NCI-H82 (cell line): Measurements from ENCODE around the gene TMEM94.
"Not testable (repeated sequence)": the region's sequence is repeated elsewhere in the genome, so short reads cannot be mapped to it uniquely, and the experiment has no call there.

Experiments
- DNase-seq: peaks from one replicate; lab custom pipeline; 2025; lab: John Stamatoyannopoulos, UW

The TMEM94 gene

DNA sequence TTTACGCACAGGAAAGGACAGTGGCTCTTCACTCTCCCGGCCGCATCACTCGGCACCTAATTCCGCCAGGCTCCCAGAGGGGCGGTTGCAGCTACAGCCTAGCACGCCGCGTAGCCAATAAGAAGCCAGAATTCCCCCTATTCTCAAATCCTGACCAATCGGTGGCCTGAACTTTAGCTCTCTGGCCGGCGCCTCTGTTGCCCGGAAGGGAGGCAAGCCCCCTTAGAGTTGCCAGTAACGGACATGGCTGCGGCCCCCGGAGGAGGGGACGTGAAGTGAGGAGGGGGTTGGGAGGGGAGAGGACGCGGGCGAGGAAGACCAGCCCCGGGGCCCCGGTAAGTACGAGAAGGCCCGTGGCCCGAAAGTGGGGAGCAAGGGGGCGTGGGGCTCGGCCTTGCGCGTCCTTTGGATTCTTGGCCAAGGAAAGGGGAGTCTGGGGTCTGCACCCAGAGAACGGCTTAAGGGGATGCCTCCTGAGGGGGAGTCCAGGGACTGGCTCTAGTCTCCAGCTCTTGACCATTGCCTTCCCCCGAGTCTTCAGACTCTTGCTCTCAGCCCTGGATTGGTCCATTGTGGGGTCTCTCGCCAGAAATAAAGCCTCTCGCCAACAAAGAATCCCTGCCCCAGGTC, at the start of gene TMEM94:
Gene TMEM94, plus strand, starts transcription at position 219 of the 630 bp plus-strand sequence. CDS start 15,271 bp downstream, outside the sequence.
- peak; percentile 100 for DNase-seq

DNA sequence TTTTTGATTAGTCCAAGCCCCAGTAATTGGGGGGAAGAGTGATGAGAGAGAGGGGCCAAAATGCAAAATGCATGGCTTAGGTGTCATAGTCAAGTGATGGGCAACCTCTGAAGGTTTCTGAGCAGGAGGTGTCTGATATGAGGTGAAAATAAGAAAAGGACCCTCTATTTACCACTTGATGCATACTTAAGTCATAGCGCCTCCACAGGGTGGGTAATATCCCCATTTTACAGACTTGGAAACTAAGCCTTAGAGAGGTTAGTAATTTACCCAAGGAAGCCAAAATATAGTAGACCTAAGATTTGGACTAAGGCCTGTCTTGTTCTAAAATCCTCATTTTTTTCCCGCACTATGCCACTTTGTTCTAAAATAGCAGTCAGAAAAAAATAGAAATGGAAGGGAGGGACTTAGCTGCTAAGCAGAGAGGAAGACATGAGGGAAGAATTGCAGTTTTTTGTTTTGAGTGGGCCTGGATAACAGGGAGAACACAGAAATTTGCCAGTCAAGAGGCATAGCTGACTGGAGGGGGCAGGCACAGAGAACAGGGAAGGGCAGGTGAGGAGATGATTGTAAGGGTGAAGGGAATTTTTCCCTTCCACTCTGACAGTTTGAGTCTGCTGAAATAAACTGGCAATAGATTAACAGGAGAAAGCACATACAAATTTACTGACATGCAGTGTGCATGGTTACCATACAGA, 48.6 kb upstream of the TMEM94 start:
- DNase-seq = no peak

DNA sequence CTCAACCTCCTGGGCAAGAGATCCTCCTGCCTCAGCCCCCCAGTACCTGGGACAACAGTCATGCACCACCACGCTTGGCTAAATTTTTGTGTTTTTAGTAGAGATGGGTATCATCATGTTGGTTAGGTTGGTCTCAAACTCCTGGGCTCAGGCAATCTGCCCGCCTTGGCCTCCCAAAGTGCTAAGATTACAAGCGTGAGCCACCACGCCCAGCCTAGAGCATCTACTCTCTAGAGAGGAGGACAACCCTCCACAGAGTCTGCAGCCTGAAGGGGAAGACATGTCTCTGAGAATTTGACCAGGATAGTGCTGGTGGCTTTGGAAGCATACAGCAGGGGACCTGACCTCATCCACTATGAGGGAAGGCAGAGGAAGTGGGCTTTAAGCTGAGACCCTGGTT, 46.3 kb upstream of the TMEM94 start:
- no peak for DNase-seq

DNA sequence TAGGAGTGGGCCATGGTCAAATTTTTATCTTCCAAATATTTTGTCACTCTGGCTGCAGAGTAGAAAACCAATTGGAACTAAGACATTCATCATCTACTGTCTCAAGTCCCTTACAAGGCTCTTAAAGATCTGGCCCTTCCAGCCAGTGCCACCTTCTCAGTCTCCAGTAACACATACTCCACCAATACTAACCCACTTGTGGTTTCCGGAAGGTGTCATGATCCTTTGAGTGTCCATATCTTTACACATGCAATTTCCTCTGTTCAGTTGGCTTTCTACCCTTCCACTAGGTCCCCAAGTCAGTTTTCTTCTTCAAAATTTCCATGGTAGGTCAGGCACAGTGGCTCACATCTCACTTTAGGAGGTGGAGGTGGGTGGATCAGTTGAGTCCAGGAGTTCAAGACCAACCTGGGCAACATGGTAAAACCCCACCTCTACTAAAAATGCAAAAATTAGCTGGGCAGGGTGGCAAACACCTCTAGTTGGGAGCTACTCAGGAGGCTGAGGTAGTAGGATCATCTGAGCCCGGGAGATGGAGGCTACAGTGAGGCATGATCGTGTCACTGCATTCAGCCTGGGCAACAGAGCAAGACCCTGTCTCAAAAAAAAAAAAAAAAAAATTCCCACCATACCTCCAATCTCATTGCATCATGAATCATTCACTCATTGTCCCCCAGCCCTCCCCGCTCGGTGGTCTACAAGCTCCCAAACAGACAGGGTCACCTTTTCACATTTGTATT, 44.9 kb upstream of the TMEM94 start:
- DNase-seq = no peak

DNA sequence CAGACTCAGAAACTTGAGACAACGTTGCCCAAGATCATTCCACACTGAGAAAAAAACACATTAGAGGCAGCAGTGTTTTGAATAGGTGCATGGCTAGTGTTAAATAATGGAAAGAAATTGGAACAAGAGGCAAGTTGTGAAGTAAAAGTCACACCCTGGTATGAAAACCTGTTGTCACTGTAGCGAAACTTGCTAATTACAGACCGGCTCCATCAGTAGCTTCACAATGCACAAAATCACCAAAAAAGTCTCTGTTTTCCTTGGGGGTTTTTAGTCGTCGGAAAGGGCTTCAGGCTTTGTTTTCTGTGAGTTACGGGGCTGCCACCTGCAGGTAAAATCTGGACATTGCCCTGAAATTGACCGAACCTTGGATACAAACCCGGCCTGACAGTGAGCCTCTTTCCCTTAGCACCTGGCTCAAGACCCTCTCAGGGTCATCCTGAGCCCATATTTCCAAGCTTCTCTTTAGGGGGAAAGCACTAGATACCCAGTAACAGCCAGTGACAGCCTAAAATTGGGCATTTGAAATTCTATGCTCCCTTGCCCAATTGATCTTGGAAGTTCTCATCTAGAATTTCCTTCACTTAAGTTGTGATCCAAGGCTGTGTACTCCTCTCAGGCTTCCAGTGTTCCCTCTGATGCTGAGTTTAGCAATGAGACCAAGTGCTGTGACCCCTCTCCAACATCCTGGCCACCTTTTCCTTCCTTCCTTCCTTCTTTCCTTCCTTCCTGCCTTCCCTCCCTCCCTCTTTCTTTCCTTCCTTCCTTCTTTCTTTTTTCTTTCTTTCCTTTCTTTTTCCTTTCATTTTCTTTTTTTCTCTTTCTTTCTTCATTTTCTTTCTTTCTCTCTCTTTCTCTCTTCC, 43.7 kb upstream of the TMEM94 start:
- DNase-seq = peak; percentile 83

DNA sequence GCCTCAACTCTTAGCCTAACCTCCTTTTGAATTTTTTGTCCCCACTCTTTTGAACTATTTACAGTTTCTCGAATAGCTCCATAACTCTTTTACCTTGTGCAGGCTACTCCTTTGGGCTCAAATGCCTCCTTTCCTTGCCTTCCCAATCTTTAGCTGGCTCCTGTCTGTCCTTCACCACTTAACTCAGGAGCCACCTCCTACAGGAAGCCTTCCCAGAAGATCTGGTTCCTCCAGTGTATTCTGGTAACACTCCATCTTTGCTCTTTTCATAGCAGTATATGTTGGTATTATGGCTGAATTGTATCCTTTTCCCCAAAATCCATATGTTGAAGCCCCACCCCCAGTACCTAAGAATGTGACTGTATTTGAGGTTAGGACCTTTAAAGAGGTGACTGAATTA, 41.9 kb upstream of the TMEM94 start:
- no peak for DNase-seq

DNA sequence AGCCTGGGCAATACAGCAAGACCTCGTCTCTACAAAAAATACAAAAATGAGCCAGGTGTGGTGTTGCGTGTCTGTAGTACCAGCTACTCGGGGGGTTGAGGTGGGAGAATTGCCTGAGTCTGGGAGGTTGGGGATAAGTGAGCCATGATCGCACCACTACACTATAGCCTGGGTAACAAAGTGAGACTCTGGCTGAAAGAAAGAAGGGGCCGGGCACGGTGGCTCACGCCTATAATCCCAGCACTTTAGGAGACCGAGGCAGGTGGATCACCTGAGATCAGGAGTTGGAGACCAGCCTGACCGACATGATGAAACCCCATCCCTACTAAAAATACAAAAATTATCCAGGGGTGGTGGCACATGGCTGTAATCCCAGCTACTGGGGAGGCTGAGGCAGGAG, 40.4 kb upstream of the TMEM94 start:
- DNase-seq = no peak

DNA sequence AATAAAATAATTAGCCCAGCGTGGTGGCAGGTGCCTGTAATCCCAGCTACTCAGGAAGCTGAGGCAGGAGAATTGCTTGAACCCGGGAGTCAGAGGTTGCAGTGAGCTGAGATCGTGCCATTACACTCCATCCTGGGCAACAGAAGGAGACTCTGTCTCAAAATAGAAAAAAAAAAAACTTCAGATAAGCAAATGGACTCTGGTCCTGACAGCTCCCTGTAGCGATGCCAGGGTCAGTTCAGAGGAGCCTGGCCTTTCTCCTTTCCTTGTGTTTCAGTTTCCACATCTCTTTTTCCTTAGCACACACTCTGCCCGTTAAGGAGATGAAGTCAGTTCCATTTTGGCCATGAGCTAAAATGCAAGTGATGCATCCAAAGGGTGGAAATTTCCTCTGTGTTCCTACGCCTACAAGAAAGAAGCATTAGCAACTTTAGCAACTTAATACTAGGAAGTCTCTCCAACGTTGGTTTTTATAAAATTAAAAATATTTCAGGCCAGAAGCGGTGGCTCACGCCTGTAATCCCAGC, 39.3 kb upstream of the TMEM94 start:
- no peak for DNase-seq

DNA sequence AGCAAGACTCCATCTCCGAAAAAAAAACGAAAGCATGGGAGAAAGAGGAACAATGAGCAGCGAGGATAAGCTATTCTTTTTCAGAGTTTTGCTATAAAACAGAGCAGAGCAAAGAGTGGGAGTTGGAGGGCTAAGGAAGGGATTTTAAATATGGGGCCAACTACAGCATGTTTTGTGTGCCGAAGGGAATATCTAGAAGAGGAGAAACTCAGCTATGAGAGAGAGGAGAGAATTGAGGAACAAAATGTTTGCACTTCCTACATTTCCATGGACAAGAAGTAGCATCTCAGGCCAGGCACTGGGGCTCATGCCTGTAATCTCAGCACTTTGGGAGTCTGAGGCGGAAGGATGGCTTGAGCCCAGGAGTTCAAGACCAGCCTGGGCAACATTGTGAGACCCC, 37.9 kb upstream of the TMEM94 start:
- DNase-seq = no peak

DNA sequence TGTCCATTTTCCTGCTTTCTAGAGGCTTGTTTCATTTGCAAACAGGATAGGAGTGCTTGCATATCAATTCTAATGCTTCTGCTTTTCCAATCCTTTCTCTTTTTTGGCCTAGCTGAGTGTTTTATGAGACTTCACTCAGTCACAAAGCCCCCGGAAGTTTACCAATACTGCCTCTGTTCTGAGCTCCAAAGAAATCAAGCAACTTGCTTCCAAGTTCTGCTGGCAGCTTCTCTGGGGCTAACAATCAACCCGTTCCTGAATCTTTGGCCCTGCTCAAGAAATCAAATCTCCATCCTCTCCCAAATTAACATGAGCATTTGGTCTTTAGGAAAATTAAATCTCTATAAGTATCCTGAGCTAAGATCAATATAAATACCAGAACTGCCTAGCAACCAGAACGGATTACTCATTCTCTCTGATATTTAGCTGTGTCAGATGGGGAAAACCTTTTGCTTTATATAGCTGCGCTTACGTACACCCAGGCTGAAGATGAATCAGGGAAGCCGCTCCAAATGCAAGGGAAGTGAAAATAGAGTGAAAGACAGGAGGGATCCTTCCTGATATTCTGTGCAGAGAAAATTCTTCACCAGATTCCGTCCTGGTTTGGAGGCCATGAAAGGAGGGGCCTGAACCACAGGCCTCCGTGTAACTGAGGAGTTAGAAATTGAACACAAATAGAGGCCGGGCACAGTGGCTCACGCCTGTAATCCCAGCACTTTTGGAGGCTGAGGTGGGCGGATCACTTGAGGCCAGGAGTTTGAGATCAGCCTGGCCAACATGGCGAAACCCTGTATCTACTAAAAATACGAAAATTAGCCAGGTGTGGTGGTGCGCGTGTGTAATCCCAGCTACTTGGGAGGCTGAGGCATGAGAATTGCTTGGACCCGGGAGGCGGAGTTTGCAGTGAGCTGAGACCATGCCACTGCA, 27.6 kb upstream of the TMEM94 start:
- DNase-seq = peak; percentile 31

DNA sequence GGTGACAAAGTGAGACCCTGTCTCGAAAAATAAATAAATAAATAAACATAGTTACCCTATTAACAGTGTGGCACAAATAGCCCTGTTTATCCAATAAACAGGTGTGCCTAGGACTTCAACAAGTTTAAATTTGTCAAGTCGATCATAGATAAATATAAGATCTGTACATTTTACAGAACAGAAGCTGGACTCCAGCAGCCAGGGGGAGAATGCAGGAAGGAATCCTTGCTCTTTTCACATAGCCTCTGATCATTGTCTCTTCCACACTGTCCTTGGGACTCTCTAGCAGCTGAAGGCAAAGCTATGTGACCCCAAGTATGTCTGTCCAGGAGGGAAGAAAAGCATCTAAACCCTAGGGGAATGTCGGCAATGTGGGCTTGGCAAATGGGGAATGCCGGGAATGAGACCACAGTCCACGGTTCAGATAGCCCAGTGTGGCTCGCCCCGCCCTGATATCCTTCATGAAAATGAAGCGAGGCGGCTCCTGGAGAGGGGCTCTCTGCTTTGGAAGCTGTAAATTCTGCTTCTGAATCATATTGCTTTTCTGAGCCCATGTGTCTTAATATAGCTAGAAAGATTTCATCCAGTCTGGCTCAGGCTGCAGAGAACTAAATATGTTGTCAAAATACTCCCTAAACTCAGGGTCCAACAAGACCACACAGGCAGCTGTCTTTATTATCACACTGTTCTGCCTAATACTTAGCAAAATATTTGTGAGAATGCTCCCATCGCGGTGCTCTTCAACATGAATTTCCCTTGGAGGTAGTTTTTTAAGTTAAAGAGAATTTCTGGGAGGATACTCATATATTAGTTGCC, 26.1 kb upstream of the TMEM94 start:
- DNase-seq = no peak

DNA sequence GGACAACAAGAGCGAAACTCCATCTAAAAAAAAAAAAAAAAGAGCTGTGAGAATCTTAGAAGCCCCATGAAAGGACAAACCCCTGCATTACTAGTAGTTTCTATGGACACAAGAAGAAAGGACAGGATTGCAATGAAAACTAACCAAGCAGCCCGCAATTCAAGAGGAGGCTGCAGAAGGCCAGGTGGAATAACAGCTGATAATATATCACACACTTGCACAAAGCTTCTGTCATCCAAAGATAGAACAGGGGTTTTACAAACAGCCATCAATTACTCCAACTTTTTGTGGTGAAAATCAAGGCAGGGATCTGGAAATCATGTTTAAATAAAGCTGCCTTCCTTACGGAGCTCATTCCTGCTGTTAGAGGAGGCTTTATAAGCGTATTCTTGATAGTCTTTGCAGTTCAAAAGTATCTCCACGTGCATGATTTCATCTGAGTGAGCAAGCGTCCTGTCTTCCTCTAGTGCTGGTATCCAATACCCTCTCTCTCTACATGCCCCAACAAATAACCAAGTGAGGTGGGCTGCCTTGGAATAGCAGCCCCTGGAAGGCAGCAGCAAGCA, 23.1 kb upstream of the TMEM94 start:
- DNase-seq = no peak

DNA sequence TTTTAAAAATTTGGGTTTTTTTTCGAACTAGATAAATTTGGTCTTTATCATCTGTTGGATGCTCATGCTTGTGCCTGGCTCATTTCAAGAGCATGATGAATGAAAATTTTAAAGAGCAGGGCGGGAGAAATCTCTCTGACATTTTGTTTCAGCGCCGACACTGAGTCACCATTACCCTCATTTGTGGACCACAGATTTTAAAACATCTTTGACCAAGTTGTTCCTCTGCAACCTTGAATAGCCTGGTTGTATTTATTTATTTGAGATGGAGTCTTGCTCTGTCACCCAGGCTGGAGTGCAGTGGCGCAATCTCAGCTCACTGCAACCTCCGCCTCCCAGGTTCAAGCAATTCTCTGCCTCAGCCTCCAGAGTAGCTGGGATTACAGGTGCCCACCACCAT, 22.0 kb upstream of the TMEM94 start:
- not testable (repeated sequence) for DNase-seq

DNA sequence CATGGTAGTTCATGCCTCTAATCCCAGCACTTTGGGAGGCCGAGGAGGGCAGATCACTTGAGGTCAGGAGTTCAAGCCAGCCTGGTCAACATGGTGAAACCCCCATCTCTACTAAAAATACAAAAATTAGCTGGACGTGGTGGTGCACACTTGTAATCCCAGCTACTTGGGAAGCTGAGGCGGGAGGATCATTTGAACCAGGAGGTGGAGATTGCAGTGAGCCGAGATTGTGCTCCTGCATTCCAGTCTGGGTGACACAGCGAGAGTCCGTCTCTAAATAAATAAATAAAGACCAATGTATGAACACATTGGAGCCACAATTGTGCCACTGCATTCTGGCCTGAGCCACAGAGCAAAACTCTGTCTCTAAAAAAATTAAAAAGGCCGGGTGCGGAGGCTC, 19.0 kb upstream of the TMEM94 start:
- DNase-seq = not testable (repeated sequence)

DNA sequence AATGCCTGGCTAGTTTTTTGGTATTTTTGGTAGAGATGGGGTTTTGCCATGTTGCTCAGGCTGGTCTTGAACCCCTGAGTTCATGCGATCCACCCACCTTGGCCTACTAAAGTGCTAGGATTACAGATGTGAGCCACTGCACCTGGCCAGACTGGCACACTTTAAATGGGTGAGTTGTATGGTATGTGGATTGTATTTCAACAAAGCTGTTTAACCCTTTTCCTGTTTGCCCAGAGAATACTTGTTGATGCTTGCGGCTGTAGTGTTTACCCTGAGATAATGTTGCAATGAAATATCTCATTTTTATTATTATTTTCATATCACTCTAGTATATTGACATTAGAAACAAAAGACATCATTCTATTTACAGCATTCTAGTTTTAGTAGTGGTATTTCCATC, 17.1 kb upstream of the TMEM94 start:
- DNase-seq = no peak

DNA sequence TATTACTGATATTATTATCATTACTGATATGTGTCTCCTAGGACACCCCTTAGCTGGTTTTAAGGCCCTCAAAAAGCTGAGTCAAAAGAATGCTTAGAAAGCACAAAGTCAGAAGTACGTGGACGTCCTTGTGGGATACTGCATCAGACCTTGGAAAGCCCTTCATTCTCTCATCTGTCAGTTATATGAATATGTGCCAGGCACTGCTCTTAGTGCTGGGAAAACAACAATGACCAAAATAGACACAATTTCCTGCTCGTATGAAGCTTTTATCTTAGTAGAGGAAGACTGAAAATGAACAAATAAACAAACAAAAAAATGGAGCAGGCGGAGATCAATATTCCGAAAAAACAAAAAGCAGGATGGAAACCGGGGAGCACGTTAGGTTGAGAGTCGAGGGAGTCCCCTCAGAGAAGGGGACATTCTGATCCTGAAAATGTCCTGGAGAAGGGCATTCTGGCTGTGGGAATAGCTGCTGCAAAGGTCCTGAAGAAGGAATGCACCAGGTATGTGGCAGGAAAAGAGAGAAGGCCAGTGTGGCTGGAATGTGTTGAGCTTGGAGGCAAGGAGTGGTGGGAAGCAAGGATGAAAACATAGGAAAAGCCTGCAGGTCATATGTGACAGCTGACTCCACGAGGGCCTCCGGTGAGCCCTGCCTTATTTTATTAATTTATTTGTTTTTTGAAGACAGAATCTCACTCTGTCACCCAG, 15.5 kb upstream of the TMEM94 start:
- no peak for DNase-seq

DNA sequence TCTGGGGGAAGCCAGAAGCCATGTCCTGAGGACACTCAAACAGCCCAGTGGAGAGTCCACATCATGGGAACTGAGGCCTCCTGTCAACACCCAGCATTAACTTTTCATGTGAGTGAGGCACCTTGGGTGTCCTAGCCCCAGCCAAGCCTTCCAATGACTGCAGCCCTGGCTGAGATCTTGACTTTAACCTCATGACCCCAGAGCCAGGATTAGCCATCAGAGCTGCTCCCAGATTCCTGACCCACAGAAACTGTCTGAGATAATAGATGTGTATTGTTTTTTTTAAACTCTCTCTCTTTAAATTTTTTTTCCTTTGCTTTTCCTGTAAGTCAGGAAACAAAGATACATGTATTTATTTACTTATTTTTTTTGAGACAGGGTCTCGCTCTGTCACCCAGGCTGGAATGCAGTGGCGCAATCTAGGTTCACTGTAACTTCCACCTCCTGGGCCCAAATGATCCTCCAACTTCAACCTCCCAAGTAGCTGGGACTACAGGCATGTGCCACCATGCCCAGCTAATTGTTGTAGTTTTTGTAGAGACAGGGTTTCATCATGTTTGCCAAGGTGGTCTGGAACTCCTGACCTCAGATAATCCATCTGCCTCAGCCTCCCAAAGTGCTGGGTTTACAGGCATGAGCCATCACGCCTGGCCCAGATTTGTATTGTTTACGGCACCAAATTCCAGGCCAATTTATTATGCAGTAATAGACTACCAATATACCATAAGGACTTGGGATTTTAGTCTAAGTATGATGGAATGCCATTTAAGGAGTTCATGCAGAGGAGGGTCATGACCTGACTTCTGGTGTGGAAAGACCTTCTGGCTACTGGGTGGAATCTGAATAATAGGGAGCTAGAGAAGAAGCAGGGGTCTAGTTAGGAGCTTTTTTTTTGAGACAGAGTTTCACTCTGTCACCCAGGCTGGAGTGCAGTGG, 14.0 kb upstream of the TMEM94 start:
- DNase-seq = no peak

DNA sequence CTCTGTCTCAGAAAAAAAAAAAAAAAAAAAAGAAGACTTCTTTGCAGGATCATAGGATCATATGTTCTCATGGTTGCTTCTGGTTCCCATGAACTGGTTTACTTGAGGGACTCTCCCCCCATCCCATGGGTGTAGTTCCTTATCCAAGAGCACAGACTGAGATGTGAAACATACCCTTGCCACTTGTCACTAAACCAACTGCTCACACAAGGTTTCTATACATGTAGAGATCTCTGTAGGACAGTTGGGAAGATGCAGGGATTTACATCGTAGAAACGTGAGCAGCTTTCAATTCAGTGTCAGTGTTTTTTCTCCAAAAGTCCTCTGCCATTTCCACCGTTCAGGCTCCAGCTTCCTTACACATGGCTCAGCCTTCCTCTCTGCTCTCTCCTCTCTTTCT, 11.1 kb upstream of the TMEM94 start:
- no peak for DNase-seq
